GM12878 (cell line): ENCODE data around the gene NUDT16. TPM values are rescaled to one million over a fixed set of nuclear protein-coding genes. Genes with fewer than 3 reads are reported as not detected.

Experiments
- ATAC-seq: fragments of 200-7000 bp; cut with Tn5 transposase; 3 replicates; pipeline ENCODE4 v1.9.1; 2020; ENCODE audit warnings: mild to moderate bottlenecking, moderate library complexity
- BruUV-seq: library from RNA; stranded (reverse); fragments of 400-500 nt; replicated peaks from 2 replicates; lab custom pipeline; 2021; lab: Mats Ljungman, UMichigan
- CTCF ChIA-PET: fragments of 300-600 bp; sonication (Branson Sonifier 250); formaldehyde crosslinking; extraction: SDS; loops from one replicate; lab custom pipeline; 2021; ENCODE audit warnings: inconsistent platforms; lab: Yijun Ruan, JAX
- POLR2A ChIA-PET: fragments of 350-600 bp; formaldehyde crosslinking; extraction: SDS; loops from one replicate; lab custom pipeline; 2021; ENCODE audit warnings: inconsistent platforms; lab: Charles Lee
- RAD21 ChIA-PET: fragments of 300-600 bp; sonication (Branson Sonifier 250); formaldehyde crosslinking; loops from one replicate; lab custom pipeline; 2023; ENCODE audit warnings: antibody characterized with exemption; ENCODE audit not compliant: unreplicated experiment; lab: Charles Lee
- SMC1A ChIA-PET: fragments of 300-600 bp; sonication (Branson Sonifier 250); formaldehyde crosslinking; loops from one replicate; lab custom pipeline; 2023; ENCODE audit not compliant: unreplicated experiment, uncharacterized antibody; lab: Charles Lee
- DNase-seq: peaks from one replicate; pipeline ENCODE4 v3.0.0-alpha.2; 2011; ENCODE audit warnings: low read depth, low spot score
- FAIRE-seq: peaks from 3 replicates; lab custom pipeline; 2011; peaks lifted over from hg19 to GRCh38; lab: Jason Lieb, UNC
- H2AFZ ChIP-seq: 2 replicates; pipeline ENCODE4 v1.6.0; 2011; ENCODE audit warnings: low read depth, low read length, control low read depth; ENCODE audit not compliant: control insufficient read depth
- H3K27ac ChIP-seq: 2 replicates; pipeline ENCODE4 v1.5.1; 2011; ENCODE audit warnings: control low read depth; ENCODE audit not compliant: control insufficient read depth, insufficient read depth
- H3K27me3 ChIP-seq, 2 experiments: replicated peaks in 1 of 2; 2 replicates each; pipeline versions ENCODE4 v1.6.0 to v1.6.1; 2011; ENCODE audit warnings: low read length in 1 of 2; ENCODE audit not compliant: control insufficient read depth in 2 of 2, insufficient read depth in 2 of 2
- H3K36me3 ChIP-seq, 2 experiments: 2 replicates each; pipeline ENCODE4 v1.5.1; 2011; ENCODE audit warnings: low read length in 1 of 2; ENCODE audit not compliant: control insufficient read depth in 2 of 2, insufficient read depth in 2 of 2
- H3K4me1 ChIP-seq: 2 replicates; pipeline ENCODE4 v1.6.1; 2011; ENCODE audit warnings: mild to moderate bottlenecking, low read length, moderate library complexity, mixed read lengths; ENCODE audit not compliant: control insufficient read depth, insufficient read depth
- H3K4me2 ChIP-seq: 2 replicates; pipeline ENCODE4 v1.6.0; 2011; ENCODE audit warnings: control low read depth; ENCODE audit not compliant: control insufficient read depth, insufficient read depth
- H3K4me3 ChIP-seq: fragments of 200-600 bp; sonication (generic); 2 replicates; pipeline ENCODE4 v1.5.1; 2016
- H3K79me2 ChIP-seq: 2 replicates; pipeline ENCODE4 v1.6.0; 2011; ENCODE audit warnings: low read length; ENCODE audit not compliant: control insufficient read depth, insufficient read depth
- H3K9ac ChIP-seq: 2 replicates; pipeline ENCODE4 v1.8.0; 2011; ENCODE audit warnings: low read length, control low read depth, mixed read lengths; ENCODE audit not compliant: control insufficient read depth, insufficient read depth
- H3K9me3 ChIP-seq: replicated peaks from 3 replicates; pipeline ENCODE4 v1.5.1; 2011; ENCODE audit warnings: mild to moderate bottlenecking, low read length; ENCODE audit not compliant: control insufficient read depth, insufficient read depth
- H4K20me1 ChIP-seq: 2 replicates; pipeline ENCODE4 v1.6.0; 2011; ENCODE audit not compliant: control insufficient read depth, insufficient read depth
- HCFC1 ChIP-seq: fragments of 150-350 bp; IDR thresholded peaks from 2 replicates; pipeline ENCODE4 v1.6.1; 2014; ENCODE audit warnings: low read length
- SPI1 ChIP-seq: IDR thresholded peaks from 2 replicates; pipeline ENCODE4 v1.6.1; 2011; ENCODE audit warnings: low read depth, mild to moderate bottlenecking, low read length, moderate library complexity, borderline replicate concordance; ENCODE audit not compliant: insufficient read depth
- ZBTB4 ChIP-seq: fragments of 450-650 bp; formaldehyde crosslinking; IDR thresholded peaks from 2 replicates; pipeline ENCODE4 v1.4.0; 2022; ENCODE audit warnings: mild to moderate bottlenecking, moderate library complexity
- WGBS: methylation state at CpG from one replicate; pipeline ENCODE4 v1.1.6; 2016; ENCODE audit warnings: low lambda C conversion rate; ENCODE audit not compliant: insufficient replicate concordance, insufficient coverage; ENCODE audit errors: missing lambda C conversion rate; 5-methylcytosine and 5-hydroxymethylcytosine counted together
- in situ Hi-C: fragments of 300-500 bp; cut with MboI; formaldehyde crosslinking; loops from 9 replicates; pipeline ENCODE4 v1.14.3; 2018; ENCODE audit warnings: mixed read lengths
- intact Hi-C: fragments of 100-400 bp; cut with micrococcal nuclease; formaldehyde crosslinking; loops from one replicate; pipeline ENCODE4 v1.14.2; 2022; ENCODE audit not compliant: unreplicated experiment
- polyA plus RNA-seq, 11 experiments: library from polyadenylated mRNA; depleted of rRNA in 4 of 11; unstranded in 6 of 11; stranded (reverse) in 5 of 11; fragments of >200 nt; fragmentation: Nextera tagmentation in 4 of 11; fragmentation: Illumina TruSeq in 1 of 11; extraction: Ambion mirVana in 4 of 11; extraction: Trizol in 1 of 11; gene quantifications; 1 replicate in 1 of 11; 2 replicates in 10 of 11; pipeline versions ENCODE4 v1.2.1 to v1.2.3, GENCODE V29; 2011 to 2016; ENCODE audit warnings: inconsistent platforms in 2 of 11, missing spikeins in 2 of 11, low read depth in 1 of 11
- total RNA-seq, 4 experiments: library from RNA; depleted of rRNA in 3 of 4; stranded (reverse); fragments of >200 nt in 3 of 4; fragmentation: Illumina TruSeq in 1 of 4; extraction: Trizol in 1 of 4; gene quantifications; 2 replicates each; pipeline versions ENCODE4 v1.2.1 to v1.2.3, GENCODE V29; 2013 to 2021

Gene NUDT16
- total and polyA plus RNA-seq, 10 of the 15 experiments (the other 5 are each of a cell fraction or from before 2014, with no cell fraction given): 1.4 to 16.6 (median 10.4) TPM

GRCh38 chr3:131401978-131402377 is 20.4 kb downstream of the NUDT16 start:
- Histone ChIP-seq H3K4me1 (no peaks in the 10 kb centered on the region), H3K9me3 (no peaks in the 10 kb centered on the region), H4K20me1 (no peaks in the 10 kb centered on the region), H3K27me3 (no peaks in the 10 kb centered on the region)
- 31% methylated on average over 3 of the region's 3 CpGs for WGBS
- no peak for ATAC-seq
- no peak for TF ChIP-seq HCFC1
- TF ChIP-seq, all 136 proteins: peak for 0
- Histone ChIP-seq H3K4me2 (no peak overlapping the region), H3K9ac (no peak overlapping the region), H3K36me3 (no peaks in the 10 kb centered on the region), H3K27ac (no peak overlapping the region), H3K79me2 (no peaks in the 10 kb centered on the region), H2AFZ (no peak overlapping the region), H3K4me3 (no peak overlapping the region)
- ChIA-PET SMC1A (no interaction called here), CTCF (no interaction called here), POLR2A (interaction anchor here (1.6 kb wide), 1 partner anchor 21 kb away, joined by 5 read pairs; the partner anchor contains the start of gene NUDT16), RAD21 (interaction anchor here (0.7 kb wide), 1 partner anchor 20 kb away, joined by 3 read pairs; the partner anchor contains the start of gene NUDT16)
- FAIRE-seq (no peak), DNase-seq (no peak)
- in situ Hi-C loops (no loop called here), intact Hi-C loops (no loop called here)
- BruUV-seq: no TSS peak

DNA sequence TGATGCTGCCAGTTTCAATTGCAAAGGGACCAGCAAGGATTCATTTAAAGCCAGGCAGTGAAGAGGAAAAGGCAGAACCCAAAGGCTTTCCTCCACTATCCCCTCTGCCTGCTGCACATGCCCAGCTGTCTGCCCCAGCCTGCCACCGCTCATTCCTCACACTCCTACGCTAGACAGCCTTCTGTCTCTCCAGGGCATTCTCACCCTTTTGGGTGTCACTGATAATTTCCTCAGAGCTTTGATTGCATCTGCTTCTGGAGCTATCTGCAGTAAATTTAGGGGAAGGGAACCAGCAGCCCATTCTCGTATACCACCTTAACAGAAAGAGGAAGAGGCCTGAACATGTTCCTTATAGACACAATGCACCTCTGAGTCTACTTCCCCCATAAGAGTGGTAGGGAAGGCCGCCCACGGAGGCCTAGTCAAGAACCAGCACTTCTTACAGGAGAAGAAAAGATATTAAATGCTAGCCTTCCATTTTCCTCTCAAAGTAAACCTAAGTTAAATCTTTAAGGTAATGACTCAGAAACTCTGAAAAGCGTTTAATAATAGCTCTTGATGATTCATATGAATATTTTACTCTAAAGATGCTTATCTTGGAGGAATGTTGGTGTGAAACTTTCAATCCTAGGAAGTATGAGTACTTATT is 20.9 kb downstream of the NUDT16 start:
- intact Hi-C loops (no loop called here), in situ Hi-C loops (no loop called here)
- WGBS: 46% methylated on average over 6 of the region's 6 CpGs
- no peak overlapping the region for H3K4me2 ChIP-seq
- ChIA-PET POLR2A (interaction anchor here (1.6 kb wide), 1 partner anchor 21 kb away, joined by 5 read pairs; the partner anchor contains the start of gene NUDT16), SMC1A (no interaction called here), CTCF (no interaction called here), RAD21 (interaction anchor here (0.7 kb wide), 1 partner anchor 21 kb away, joined by 3 read pairs; the partner anchor contains the start of gene NUDT16)
- ATAC-seq (peak; percentile 42; the same call in 2 of the 3 replicates), DNase-seq (no peak), FAIRE-seq (no peak)
- no peaks in the 10 kb centered on the region for H3K36me3 ChIP-seq
- TF ChIP-seq SPI1: peak; percentile 60; the same call in 1 of the 2 replicates
- no peak for TF ChIP-seq ZBTB4
- H3K9ac ChIP-seq: no peak overlapping the region
- no peak overlapping the region for H2AFZ ChIP-seq
- H3K4me3 ChIP-seq: no peak overlapping the region
- no peak overlapping the region for H3K27ac ChIP-seq
- no TSS peak for BruUV-seq
- no peaks in the 10 kb centered on the region for H3K27me3 ChIP-seq
- H4K20me1 ChIP-seq: no peaks in the 10 kb centered on the region
- no peaks in the 10 kb centered on the region for H3K9me3 ChIP-seq
- H3K4me1 ChIP-seq: no peaks in the 10 kb centered on the region
- H3K79me2 ChIP-seq: no peaks in the 10 kb centered on the region
